Measurements from ENCODE around the gene NAGLU. TPM values are rescaled to one million over a fixed set of nuclear protein-coding genes. Genes with fewer than 3 reads are reported as not detected.
A peak's percentile ranks its signal among the peaks of the same experiment; 100 is the strongest.

Gene NAGLU
- total RNA-seq, result 100 to 1,000 TPM in 1 of 3 donors, 10 to 100 TPM in 2; 42.9 to 101 (median 48.4) TPM

DNA sequence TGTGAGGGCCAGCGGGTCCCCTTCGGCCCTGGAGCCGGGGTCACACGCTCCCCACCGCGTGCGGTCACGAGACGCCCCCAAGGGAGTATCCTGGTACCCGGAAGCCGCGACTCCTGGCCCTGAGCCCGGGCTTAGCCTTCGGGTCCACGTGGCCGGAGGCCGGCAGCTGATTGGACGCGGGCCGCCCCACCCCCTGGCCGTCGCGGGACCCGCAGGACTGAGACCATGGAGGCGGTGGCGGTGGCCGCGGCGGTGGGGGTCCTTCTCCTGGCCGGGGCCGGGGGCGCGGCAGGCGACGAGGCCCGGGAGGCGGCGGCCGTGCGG lies at the start of gene NAGLU:
TSS of gene NAGLU (plus strand) at position 194 of the 324 bp plus-strand sequence. CDS start at position 226, 32 bp downstream.
- no peaks in the 10 kb centered on the region for H3K27me3 ChIP-seq
- TF ChIP-seq, protein P1, sequence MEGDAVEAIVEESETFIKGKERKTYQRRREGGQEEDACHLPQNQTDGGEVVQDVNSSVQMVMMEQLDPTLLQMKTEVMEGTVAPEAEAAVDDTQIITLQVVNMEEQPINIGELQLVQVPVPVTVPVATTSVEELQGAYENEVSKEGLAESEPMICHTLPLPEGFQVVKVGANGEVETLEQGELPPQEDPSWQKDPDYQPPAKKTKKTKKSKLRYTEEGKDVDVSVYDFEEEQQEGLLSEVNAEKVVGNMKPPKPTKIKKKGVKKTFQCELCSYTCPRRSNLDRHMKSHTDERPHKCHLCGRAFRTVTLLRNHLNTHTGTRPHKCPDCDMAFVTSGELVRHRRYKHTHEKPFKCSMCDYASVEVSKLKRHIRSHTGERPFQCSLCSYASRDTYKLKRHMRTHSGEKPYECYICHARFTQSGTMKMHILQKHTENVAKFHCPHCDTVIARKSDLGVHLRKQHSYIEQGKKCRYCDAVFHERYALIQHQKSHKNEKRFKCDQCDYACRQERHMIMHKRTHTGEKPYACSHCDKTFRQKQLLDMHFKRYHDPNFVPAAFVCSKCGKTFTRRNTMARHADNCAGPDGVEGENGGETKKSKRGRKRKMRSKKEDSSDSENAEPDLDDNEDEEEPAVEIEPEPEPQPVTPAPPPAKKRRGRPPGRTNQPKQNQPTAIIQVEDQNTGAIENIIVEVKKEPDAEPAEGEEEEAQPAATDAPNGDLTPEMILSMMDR (IDR thresholded peaks at IDR 0.05), result no peak
- TF ChIP-seq POLR2AphosphoS5 (IDR thresholded peaks at IDR 0.05), result peak; percentile 94 to 98 (median 97)
- peak; percentile 48 for TF ChIP-seq POLR2A (IDR thresholded peaks at IDR 0.05)
- H3K9me3 ChIP-seq, result no peaks in the 10 kb centered on the region
- no peaks in the 10 kb centered on the region for H3K36me3 ChIP-seq
- H3K27ac ChIP-seq, result peak within 1 kb of the TSS; percentile 92 to 98
- intact Hi-C loops (cut with DNase I; ENCODE audit: low total_unique reads), result no loop called here
- H3K4me1 ChIP-seq, result peaks cover 0 to 8% of the 10 kb centered on the region in 2 donors
- H3K4me3 ChIP-seq, result peak within 1 kb of the TSS; percentile 61 to 92 (median 71)
- peak; percentile 90 to 96 for DNase-seq (ENCODE audit: low spot score in 2 of 2)

- TF ChIP-seq, protein P1 (IDR thresholded peaks at IDR 0.05), result no peak
- TF ChIP-seq POLR2A (IDR thresholded peaks at IDR 0.05) (no peak), POLR2AphosphoS5 (IDR thresholded peaks at IDR 0.05) (no peak)
- Histone ChIP-seq H3K27me3 (no peaks in the 10 kb centered on the region), H3K4me1 (no peaks in the 10 kb centered on the region), H3K27ac (no peak overlapping the region), H3K4me3 (no peak overlapping the region), H3K36me3 (no peaks in the 10 kb centered on the region), H3K9me3 (no peaks in the 10 kb centered on the region)
- intact Hi-C loops (cut with DNase I; ENCODE audit: low total_unique reads), result no loop called here
- no peak for DNase-seq (ENCODE audit: low spot score in 2 of 2)
Observed at GRCh38 chr17:42488032-42488431, 48.0 kb upstream of the NAGLU start.

DNA sequence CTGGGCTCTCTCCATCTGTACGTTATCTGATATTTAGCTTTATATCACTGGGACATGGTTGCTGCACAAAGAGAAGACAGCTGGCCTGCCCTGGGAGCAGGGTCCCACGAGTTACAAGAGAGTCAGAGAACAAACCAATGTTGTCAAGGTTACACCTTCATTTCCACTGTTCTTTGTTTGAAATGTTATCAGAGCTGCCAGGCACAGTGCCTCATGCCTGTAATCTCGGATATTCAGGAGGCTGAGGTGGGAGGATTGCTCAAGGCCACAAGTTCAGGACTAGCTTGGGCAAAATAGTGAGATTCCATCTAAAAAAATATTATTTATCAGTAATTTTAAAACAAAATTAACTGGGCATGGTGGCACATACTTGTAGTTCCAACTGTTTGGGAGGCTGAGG lies 42.7 kb upstream of the NAGLU start:
- H3K27me3 ChIP-seq, result no peaks in the 10 kb centered on the region
- no peaks in the 10 kb centered on the region for H3K4me1 ChIP-seq
- no peak for TF ChIP-seq POLR2A (IDR thresholded peaks at IDR 0.05)
- TF ChIP-seq, protein P1 (IDR thresholded peaks at IDR 0.05), result no peak
- TF ChIP-seq POLR2AphosphoS5 (IDR thresholded peaks at IDR 0.05), result no peak
- H3K9me3 ChIP-seq, result no peaks in the 10 kb centered on the region
- H3K27ac ChIP-seq, result no peak overlapping the region
- no peaks in the 10 kb centered on the region for H3K36me3 ChIP-seq
- DNase-seq (ENCODE audit: low spot score in 2 of 2), result no peak
- intact Hi-C loops (cut with DNase I; ENCODE audit: low total_unique reads), result no loop called here
- H3K4me3 ChIP-seq, result no peak overlapping the region

DNA sequence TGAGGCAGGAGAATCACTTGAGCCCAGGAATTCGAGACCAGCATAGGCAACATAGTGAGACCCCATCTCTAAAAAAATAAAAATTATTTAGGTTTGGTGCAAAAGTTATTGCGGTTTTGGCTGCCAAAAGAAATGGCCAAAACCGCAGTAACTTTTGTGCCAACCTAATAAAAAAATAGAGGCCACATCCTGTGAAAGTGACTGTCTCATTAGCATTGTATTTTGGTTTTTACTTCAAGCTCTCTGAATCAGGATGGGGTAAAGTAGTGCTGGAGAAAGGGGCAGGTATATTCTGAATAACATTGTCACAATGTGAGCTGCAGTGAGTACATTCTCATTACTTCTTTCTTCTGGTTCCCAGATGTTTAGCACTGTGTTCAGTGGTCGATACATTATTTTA lies 41.4 kb upstream of the NAGLU start:
- Histone ChIP-seq H3K4me1 (no peaks in the 10 kb centered on the region), H3K27me3 (no peaks in the 10 kb centered on the region), H3K27ac (no peak overlapping the region), H3K4me3 (no peak overlapping the region), H3K36me3 (no peaks in the 10 kb centered on the region), H3K9me3 (no peaks in the 10 kb centered on the region)
- intact Hi-C loops (cut with DNase I; ENCODE audit: low total_unique reads), result no loop called here
- no peak for TF ChIP-seq POLR2AphosphoS5 (IDR thresholded peaks at IDR 0.05)
- DNase-seq (ENCODE audit: low spot score in 2 of 2), result no peak

DNA sequence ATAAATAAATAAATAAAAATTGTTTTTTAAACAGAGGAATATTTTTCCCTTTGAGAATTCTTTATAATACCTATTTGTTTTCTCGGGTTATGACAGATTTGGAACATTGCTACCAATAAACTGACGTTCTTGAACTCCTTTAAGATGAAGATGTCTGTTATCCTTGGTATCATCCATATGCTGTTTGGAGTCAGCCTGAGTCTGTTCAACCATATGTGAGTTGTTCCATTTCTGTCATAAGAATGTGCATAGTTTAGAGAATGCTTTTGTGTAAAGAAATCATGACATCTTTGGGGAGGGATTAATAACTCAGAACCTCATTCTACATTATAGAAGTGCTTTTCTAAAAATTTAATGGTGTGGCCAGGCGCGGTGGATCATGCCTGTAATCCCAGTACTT lies 37.2 kb upstream of the NAGLU start:
- no peak for DNase-seq (ENCODE audit: low spot score in 2 of 2)
- Histone ChIP-seq H3K27me3 (no peaks in the 10 kb centered on the region), H3K27ac (no peak overlapping the region), H3K4me3 (no peak overlapping the region), H3K36me3 (peaks cover 7% of the 10 kb centered on the region), H3K9me3 (no peaks in the 10 kb centered on the region), H3K4me1 (no peaks in the 10 kb centered on the region)
- intact Hi-C loops (cut with DNase I; ENCODE audit: low total_unique reads), result no loop called here
- TF ChIP-seq POLR2A (IDR thresholded peaks at IDR 0.05) (no peak), POLR2AphosphoS5 (IDR thresholded peaks at IDR 0.05) (no peak)
- TF ChIP-seq, protein P1 (IDR thresholded peaks at IDR 0.05), result no peak

GRCh38 chr17:42502091-42502490 lies 34.0 kb upstream of the NAGLU start:
- Histone ChIP-seq H3K27me3 (no peaks in the 10 kb centered on the region), H3K27ac (no peak overlapping the region), H3K36me3 (peaks cover 7% of the 10 kb centered on the region), H3K4me3 (no peak overlapping the region), H3K4me1 (no peaks in the 10 kb centered on the region), H3K9me3 (no peaks in the 10 kb centered on the region)
- TF ChIP-seq POLR2A (IDR thresholded peaks at IDR 0.05), result no peak
- no peak for TF ChIP-seq POLR2AphosphoS5 (IDR thresholded peaks at IDR 0.05)
- TF ChIP-seq, protein P1 (IDR thresholded peaks at IDR 0.05), result no peak
- DNase-seq (ENCODE audit: low spot score in 2 of 2), result no peak
- intact Hi-C loops (cut with DNase I; ENCODE audit: low total_unique reads), result no loop called here
